ENCODE measurements around the gene ZFYVE21.

- TF ChIP-seq CTCF (IDR thresholded peaks at IDR 0.05): no peak
- TF ChIP-seq POLR2A (IDR thresholded peaks at IDR 0.05): no peak
These were observed 42.6 kb downstream of the ZFYVE21 start for GRCh38 chr14:103758059-103758776.
